A549 (cell line): ENCODE results near the gene TMEM125. TPM values are rescaled to one million over a fixed set of nuclear protein-coding genes. Genes with fewer than 3 reads are reported as not detected.

Experiments
- ATAC-seq, 2 experiments: fragments of 200-7000 bp in 1 of 2; fragments of >200 bp in 1 of 2; cut with Nextera tagmentation in 1 of 2; cut with Tn5 transposase in 1 of 2; 3 replicates each; pipeline versions ENCODE4 v1.8.0 to v1.9.1; 2018 to 2020; ENCODE audit warnings: mild to moderate bottlenecking in 1 of 2, moderate library complexity in 1 of 2
- CTCF ChIA-PET: fragments of 300-600 bp; sonication (Branson Sonifier 250); formaldehyde crosslinking; extraction: SDS; loops from one replicate; lab custom pipeline; 2021; ENCODE audit warnings: antibody characterized with exemption, inconsistent platforms; lab: Yijun Ruan, JAX
- POLR2A ChIA-PET: fragments of 350-600 bp; formaldehyde crosslinking; extraction: SDS; loops from one replicate; lab custom pipeline; 2021; ENCODE audit warnings: antibody characterized with exemption, inconsistent platforms; lab: Yijun Ruan, JAX
- DNase-seq, 2 experiments: peaks; one replicate each; pipeline versions ENCODE4 v3.0.0 to v3.0.0-alpha.2; 2011 to 2016; ENCODE audit warnings: low read depth in 1 of 2, low spot score in 1 of 2
- FAIRE-seq: peaks from 2 replicates; lab custom pipeline; 2011; peaks lifted over from hg19 to GRCh38; lab: Jason Lieb, UNC
- H3K27ac ChIP-seq, 2 experiments: fragments of >200 bp; sonication (Bioruptor Twin); formaldehyde crosslinking; 3 replicates each; pipeline ENCODE4 v1.5.1; 2016 to 2017
- H3K4me1 ChIP-seq: fragments of >200 bp; sonication (Bioruptor Twin); formaldehyde crosslinking; 3 replicates; pipeline ENCODE4 v1.6.1; 2016
- H3K4me2 ChIP-seq: fragments of >200 bp; sonication (Bioruptor Twin); formaldehyde crosslinking; 3 replicates; pipeline ENCODE4 v1.6.1; 2016
- H3K4me3 ChIP-seq: fragments of >200 bp; sonication (Bioruptor Twin); formaldehyde crosslinking; 3 replicates; pipeline ENCODE4 v1.5.1; 2016
- H3K9me3 ChIP-seq: fragments of >200 bp; sonication (Bioruptor Twin); formaldehyde crosslinking; 3 replicates; pipeline ENCODE4 v1.6.1; 2016
- CBX8 ChIP-seq: fragments of 200-600 bp; sonication (generic); IDR thresholded peaks from 2 replicates; pipeline ENCODE4 v1.6.1; 2016
- CHD2 ChIP-seq: fragments of 150-350 bp; IDR thresholded peaks from 2 replicates; pipeline ENCODE4 v1.6.1; 2014; ENCODE audit warnings: low read length; ENCODE audit not compliant: partially characterized antibody
- EHF ChIP-seq: fragments of 250-450 bp; sonication (Bioruptor Pico); IDR thresholded peaks from 2 replicates; pipeline ENCODE4 v1.5.0; 2020; ENCODE audit warnings: mild to moderate bottlenecking
- EP300 ChIP-seq, 2 experiments: fragments of >200 bp; sonication (Bioruptor Twin); formaldehyde crosslinking; IDR thresholded peaks; 2 replicates in 1 of 2; 3 replicates in 1 of 2; pipeline ENCODE4 v1.6.1; 2016 to 2017
- FOSL2 ChIP-seq, 2 experiments: fragments of 450-650 bp in 1 of 2; fragments of >200 bp in 1 of 2; sonication (Bioruptor Twin) in 1 of 2; formaldehyde crosslinking; IDR thresholded peaks; 2 replicates each; pipeline versions ENCODE4 v1.5.0 to v1.6.1; 2016 to 2020; ENCODE audit warnings: mild to moderate bottlenecking in 1 of 2, moderate library complexity in 1 of 2
- GATA3 ChIP-seq: IDR thresholded peaks from 2 replicates; pipeline ENCODE4 v1.6.1; 2012; ENCODE audit warnings: borderline replicate concordance
- HDAC2 ChIP-seq: fragments of 200-600 bp; sonication (generic); IDR thresholded peaks from 2 replicates; pipeline ENCODE4 v1.6.1; 2016
- HEYL ChIP-seq: fragments of 250-450 bp; sonication (Bioruptor Pico); IDR thresholded peaks from 2 replicates; pipeline ENCODE4 v1.8.0; 2021; ENCODE audit warnings: mild to moderate bottlenecking, moderate library complexity
- HOXA7 ChIP-seq: fragments of 250-450 bp; sonication (Bioruptor Pico); IDR thresholded peaks from 2 replicates; pipeline ENCODE4 v1.5.0; 2020; ENCODE audit warnings: mild to moderate bottlenecking, moderate library complexity
- HOXB13 ChIP-seq: fragments of 250-450 bp; sonication (Bioruptor Pico); IDR thresholded peaks from 2 replicates; pipeline ENCODE4 v1.5.0; 2020; ENCODE audit warnings: low read depth, mild to moderate bottlenecking, moderate library complexity
- HOXB5 ChIP-seq: fragments of 250-450 bp; sonication (Bioruptor Pico); IDR thresholded peaks from 2 replicates; pipeline ENCODE4 v1.5.0; 2020; ENCODE audit warnings: mild to moderate bottlenecking, moderate library complexity
- JUNB ChIP-seq: fragments of >200 bp; sonication (Bioruptor Twin); formaldehyde crosslinking; IDR thresholded peaks from 2 replicates; pipeline ENCODE4 v1.6.1; 2016
- KDM1A ChIP-seq: fragments of 200-600 bp; sonication (generic); IDR thresholded peaks from 2 replicates; pipeline ENCODE4 v1.6.1; 2016; ENCODE audit warnings: low read depth, mild to moderate bottlenecking
- MAFK ChIP-seq: fragments of 450-650 bp; IDR thresholded peaks from 2 replicates; pipeline ENCODE4 v1.6.1; 2014; ENCODE audit not compliant: partially characterized antibody
- MAZ ChIP-seq: fragments of 150-350 bp; IDR thresholded peaks from 2 replicates; pipeline ENCODE4 v1.6.1; 2014; ENCODE audit warnings: antibody characterized with exemption, low read depth, low read length, borderline replicate concordance
- MYC ChIP-seq: IDR thresholded peaks from 2 replicates; pipeline ENCODE4 v1.6.1; 2012; ENCODE audit warnings: mild to moderate bottlenecking, inconsistent platforms, low read length, improper control_type of control experiment, borderline replicate concordance
- NFE2L2 ChIP-seq: fragments of 150-350 bp; conservative IDR thresholded peaks from 2 replicates; pipeline ENCODE4 v1.6.1; 2014; ENCODE audit warnings: low read length
- NR3C1 ChIP-seq: fragments of >200 bp; sonication (Bioruptor Twin); formaldehyde crosslinking; IDR thresholded peaks from 3 replicates; pipeline ENCODE4 v1.6.1; 2017
- PHF8 ChIP-seq: fragments of 200-600 bp; sonication (generic); IDR thresholded peaks from 2 replicates; pipeline ENCODE4 v1.6.1; 2016; ENCODE audit warnings: low read depth, mild to moderate bottlenecking, antibody characterized with exemption, moderate library complexity, borderline replicate concordance
- POLR2A ChIP-seq: IDR thresholded peaks from 2 replicates; pipeline ENCODE4 v1.6.1; 2012; ENCODE audit warnings: mild to moderate bottlenecking, low read length
- POLR2AphosphoS2 ChIP-seq: conservative IDR thresholded peaks from 2 replicates; pipeline ENCODE4 v1.6.1; 2012; ENCODE audit warnings: low read length, improper control_type of control experiment, inconsistent platforms
- RARB ChIP-seq: fragments of 250-450 bp; sonication (Bioruptor Pico); IDR thresholded peaks from 2 replicates; pipeline ENCODE4 v1.8.0; 2021; ENCODE audit warnings: mild to moderate bottlenecking, moderate library complexity
- RFX5 ChIP-seq: fragments of 450-650 bp; IDR thresholded peaks from 2 replicates; pipeline ENCODE4 v1.7.1; 2014; ENCODE audit warnings: antibody characterized with exemption, mild to moderate bottlenecking, moderate library complexity
- RNF2 ChIP-seq: fragments of 200-600 bp; sonication (generic); IDR thresholded peaks from 2 replicates; pipeline ENCODE4 v1.6.1; 2016; ENCODE audit warnings: low read depth, mild to moderate bottlenecking, antibody characterized with exemption, moderate library complexity, borderline replicate concordance
- SREBF2 ChIP-seq: fragments of 450-650 bp; IDR thresholded peaks from 2 replicates; pipeline ENCODE4 v1.6.1; 2014; ENCODE audit warnings: mild to moderate bottlenecking, moderate library complexity
- ZC3H11A ChIP-seq: fragments of 450-650 bp; IDR thresholded peaks from 2 replicates; pipeline ENCODE4 v1.6.1; 2014; ENCODE audit warnings: antibody characterized with exemption, mild to moderate bottlenecking
- ZFP36 ChIP-seq: fragments of 450-650 bp; IDR thresholded peaks from 2 replicates; pipeline ENCODE4 v1.6.1; 2014; ENCODE audit warnings: borderline replicate concordance; ENCODE audit not compliant: partially characterized antibody
- ZSCAN20 ChIP-seq: fragments of 250-450 bp; sonication (Bioruptor Pico); IDR thresholded peaks from 2 replicates; pipeline ENCODE4 v1.8.0; 2022; ENCODE audit warnings: mild to moderate bottlenecking, moderate library complexity
- WGBS: methylation state at CpG from one replicate; pipeline ENCODE4 v1.1.6; 2017; ENCODE audit errors: missing lambda C conversion rate; 5-methylcytosine and 5-hydroxymethylcytosine counted together
- polyA plus RNA-seq, 4 experiments: library from polyadenylated mRNA; depleted of rRNA in 3 of 4; stranded (reverse); fragments of >200 nt; fragmentation: RNase III in 1 of 4; extraction: RNeasy Plus Mini Kit Qiagen cat#74134 plus additional on column Dnase treatment in 1 of 4; gene quantifications; 2 replicates in 3 of 4; 3 replicates in 1 of 4; pipeline ENCODE4 v1.2.3, GENCODE V29; 2011 to 2017
- TF ChIP-seq, protein P1 (sequence below): fragments of >200 bp; sonication (Bioruptor Twin); formaldehyde crosslinking; IDR thresholded peaks from 2 replicates; pipeline ENCODE4 v1.6.1; 2016
- TF ChIP-seq, protein P2 (sequence below): IDR thresholded peaks from 2 replicates; pipeline ENCODE4 v1.6.1; 2012
- TF ChIP-seq, protein P3 (sequence below): IDR thresholded peaks from 2 replicates; pipeline ENCODE4 v1.6.1; 2012
- TF ChIP-seq, protein P4 (sequence below): fragments of 250-450 bp; sonication (Bioruptor Pico); IDR thresholded peaks from 2 replicates; pipeline ENCODE4 v1.5.0; 2021; ENCODE audit warnings: mild to moderate bottlenecking, moderate library complexity, borderline replicate concordance

TMEM125 gene
- polyA plus RNA-seq, 2 of the 4 experiments (the other 2 are of a cell fraction): not detected

DNA sequence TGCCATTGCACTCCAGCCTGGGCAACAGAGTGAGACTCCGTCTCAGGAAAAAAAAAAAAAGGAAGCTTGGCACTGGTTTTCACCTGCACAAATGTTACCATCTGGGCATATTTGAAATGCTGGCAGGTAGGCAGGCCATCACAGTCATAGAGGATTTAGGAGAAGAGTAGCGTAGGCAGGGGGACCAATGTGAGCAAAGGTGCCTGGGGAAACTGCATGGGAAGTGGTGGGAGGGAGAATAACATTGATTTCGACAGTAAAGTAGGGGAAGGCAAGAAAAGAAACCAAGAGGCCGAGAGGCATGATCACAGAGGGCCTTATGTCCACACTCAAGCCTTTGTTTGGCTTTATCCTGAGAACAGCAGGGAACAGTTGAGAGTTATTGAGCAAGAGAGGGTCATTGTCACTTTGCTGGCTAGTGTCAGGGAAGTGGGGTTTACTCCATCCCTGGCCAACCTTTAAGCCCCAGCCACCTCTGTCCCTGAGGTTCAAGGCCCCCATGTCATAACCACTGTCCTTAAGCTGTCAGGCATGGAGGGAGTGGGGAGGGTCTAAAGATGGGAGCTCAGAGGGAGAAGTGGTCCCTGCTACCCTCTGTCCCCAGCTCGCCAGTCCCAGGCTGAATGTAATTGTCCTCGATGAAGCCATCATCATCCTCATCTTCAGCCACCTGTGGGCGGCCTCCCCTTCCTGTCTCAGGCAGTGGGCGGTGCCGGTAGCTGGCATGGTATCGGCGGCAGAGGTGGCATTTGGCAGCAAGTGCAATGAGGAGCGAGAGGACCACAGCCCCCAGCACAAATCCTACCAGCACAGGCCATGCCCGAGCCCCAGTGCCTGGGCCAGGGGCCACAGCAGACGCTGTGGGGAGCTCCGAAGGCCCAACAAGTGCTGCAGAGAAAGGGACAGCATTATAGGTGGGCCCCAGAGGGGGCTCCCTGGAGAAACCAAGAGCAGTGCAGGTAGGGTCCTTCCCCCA, 12.7 kb downstream of the TMEM125 start:
- CTCF ChIA-PET: interaction anchor here (0.8 to 1.7 kb wide), 4 partner anchors 10 to 50 kb away, joined by 3 to 4 read pairs (median 4); no protein-coding TSS in a partner anchor
- no peak overlapping the region for H3K27ac ChIP-seq
- POLR2A ChIA-PET: no interaction called here
- WGBS: 68% methylated on average over 7 of the region's 15 CpGs
- no peak for TF ChIP-seq NR3C1
- TF ChIP-seq, protein P1, sequence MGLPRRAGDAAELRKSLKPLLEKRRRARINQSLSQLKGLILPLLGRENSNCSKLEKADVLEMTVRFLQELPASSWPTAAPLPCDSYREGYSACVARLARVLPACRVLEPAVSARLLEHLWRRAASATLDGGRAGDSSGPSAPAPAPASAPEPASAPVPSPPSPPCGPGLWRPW: no peak
- TF ChIP-seq HDAC2: no peak
- no peak for TF ChIP-seq MAZ
- TF ChIP-seq, protein P2, sequence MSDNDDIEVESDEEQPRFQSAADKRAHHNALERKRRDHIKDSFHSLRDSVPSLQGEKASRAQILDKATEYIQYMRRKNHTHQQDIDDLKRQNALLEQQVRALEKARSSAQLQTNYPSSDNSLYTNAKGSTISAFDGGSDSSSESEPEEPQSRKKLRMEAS: no peak
- TF ChIP-seq RARB (CRISPR knock-in tag): no peak
- no peak for TF ChIP-seq CBX8
- no peak for TF ChIP-seq SREBF2
- TF ChIP-seq MYC: no peak
- no peak for TF ChIP-seq FOSL2 (IDR thresholded peaks at IDR 0.05)
- no peak for TF ChIP-seq FOSL2 (CRISPR knock-in tag; IDR thresholded peaks at IDR 0.05)
- TF ChIP-seq RNF2: no peak
- TF ChIP-seq PHF8: no peak
- TF ChIP-seq KDM1A: no peak
- TF ChIP-seq NFE2L2: no peak
- no peak for TF ChIP-seq EP300 (IDR thresholded peaks at IDR 0.05)
- no peak for TF ChIP-seq CHD2
- TF ChIP-seq JUNB: no peak
- H3K9me3 ChIP-seq: no peaks in the 10 kb centered on the region
- H3K4me1 ChIP-seq: no peaks in the 10 kb centered on the region
- no peak for ATAC-seq
- H3K4me3 ChIP-seq: no peak overlapping the region
- no peak overlapping the region for H3K4me2 ChIP-seq
- no peak for DNase-seq
- FAIRE-seq: no peak

DNA sequence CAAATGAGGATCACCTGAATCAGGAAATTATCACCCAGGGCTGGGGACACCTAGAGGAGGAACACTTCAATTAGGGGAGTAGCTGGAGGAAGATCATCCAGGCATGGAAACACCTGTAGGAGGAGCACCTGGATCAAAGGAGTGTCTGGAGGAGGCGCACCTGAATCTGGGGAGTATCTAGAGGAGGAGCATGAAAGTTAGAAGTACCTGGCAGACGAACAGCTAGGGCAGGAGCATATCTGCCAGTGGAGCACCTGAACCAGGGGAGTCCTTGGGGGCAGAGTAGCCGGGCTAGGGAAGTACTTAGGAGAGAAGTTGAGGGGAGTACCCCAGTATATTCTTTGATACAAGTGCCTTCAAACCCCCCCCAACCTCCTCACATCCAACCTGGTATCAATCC, 14.3 kb downstream of the TMEM125 start:
- WGBS: 74% methylated on average over 3 of the region's 3 CpGs
- Histone ChIP-seq H3K4me3 (no peak overlapping the region), H3K27ac (no peak overlapping the region), H3K4me2 (no peak overlapping the region), H3K4me1 (no peaks in the 10 kb centered on the region), H3K9me3 (no peaks in the 10 kb centered on the region)
- TF ChIP-seq FOSL2 (IDR thresholded peaks at IDR 0.05) (no peak), FOSL2 (CRISPR knock-in tag; IDR thresholded peaks at IDR 0.05) (no peak), MAZ (no peak), HEYL (no peak), HOXB5 (no peak), EHF (CRISPR knock-in tag) (no peak), ZC3H11A (no peak)
- TF ChIP-seq, protein P3, sequence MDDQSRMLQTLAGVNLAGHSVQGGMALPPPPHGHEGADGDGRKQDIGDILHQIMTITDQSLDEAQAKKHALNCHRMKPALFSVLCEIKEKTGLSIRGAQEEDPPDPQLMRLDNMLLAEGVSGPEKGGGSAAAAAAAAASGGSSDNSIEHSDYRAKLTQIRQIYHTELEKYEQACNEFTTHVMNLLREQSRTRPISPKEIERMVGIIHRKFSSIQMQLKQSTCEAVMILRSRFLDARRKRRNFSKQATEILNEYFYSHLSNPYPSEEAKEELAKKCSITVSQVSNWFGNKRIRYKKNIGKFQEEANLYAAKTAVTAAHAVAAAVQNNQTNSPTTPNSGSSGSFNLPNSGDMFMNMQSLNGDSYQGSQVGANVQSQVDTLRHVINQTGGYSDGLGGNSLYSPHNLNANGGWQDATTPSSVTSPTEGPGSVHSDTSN: no peak
- POLR2A ChIA-PET: no interaction called here
- ATAC-seq (no peak), DNase-seq (no peak), FAIRE-seq (no peak)
- CTCF ChIA-PET: no interaction called here

DNA sequence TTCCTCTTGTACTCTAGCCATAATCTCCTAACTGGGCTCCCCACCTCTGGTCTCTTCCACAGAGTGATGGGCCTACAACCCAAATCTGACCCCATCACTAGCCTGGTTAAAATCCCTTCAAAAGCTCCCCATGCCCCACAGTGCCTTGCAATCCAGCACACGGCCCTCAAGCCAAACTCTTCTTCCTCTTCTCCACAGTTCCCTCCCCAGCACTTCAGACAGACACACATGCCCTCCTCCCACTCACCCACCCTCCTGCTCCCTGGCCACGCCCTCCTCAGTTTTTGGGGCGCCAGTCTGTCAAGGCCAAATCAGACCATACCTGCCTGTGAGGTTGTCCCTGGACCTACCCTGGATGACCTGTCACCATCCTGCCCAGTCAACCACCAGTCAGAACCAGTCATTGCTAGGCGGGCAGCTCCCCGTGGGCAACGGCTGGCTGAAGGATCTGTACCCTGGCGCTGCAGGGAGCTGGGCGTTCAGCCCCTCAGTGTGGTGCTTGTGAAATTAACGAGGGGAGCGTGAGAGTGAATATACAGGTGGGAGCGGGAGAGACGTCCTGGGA, 14.8 kb downstream of the TMEM125 start:
- FAIRE-seq (no peak), ATAC-seq (no peak), DNase-seq (no peak)
- Histone ChIP-seq H3K9me3 (no peaks in the 10 kb centered on the region), H3K4me3 (no peak overlapping the region), H3K4me1 (no peaks in the 10 kb centered on the region), H3K4me2 (no peak overlapping the region), H3K27ac (no peak overlapping the region)
- 78% methylated on average over 10 of the region's 12 CpGs for WGBS
- ChIA-PET POLR2A (no interaction called here), CTCF (no interaction called here)
- TF ChIP-seq MAFK: no peak
- TF ChIP-seq HOXA7 (CRISPR knock-in tag): no peak
- TF ChIP-seq GATA3: no peak
- TF ChIP-seq HOXB13: no peak
- TF ChIP-seq PHF8: no peak
- no peak for TF ChIP-seq MAZ
- TF ChIP-seq, protein P4, sequence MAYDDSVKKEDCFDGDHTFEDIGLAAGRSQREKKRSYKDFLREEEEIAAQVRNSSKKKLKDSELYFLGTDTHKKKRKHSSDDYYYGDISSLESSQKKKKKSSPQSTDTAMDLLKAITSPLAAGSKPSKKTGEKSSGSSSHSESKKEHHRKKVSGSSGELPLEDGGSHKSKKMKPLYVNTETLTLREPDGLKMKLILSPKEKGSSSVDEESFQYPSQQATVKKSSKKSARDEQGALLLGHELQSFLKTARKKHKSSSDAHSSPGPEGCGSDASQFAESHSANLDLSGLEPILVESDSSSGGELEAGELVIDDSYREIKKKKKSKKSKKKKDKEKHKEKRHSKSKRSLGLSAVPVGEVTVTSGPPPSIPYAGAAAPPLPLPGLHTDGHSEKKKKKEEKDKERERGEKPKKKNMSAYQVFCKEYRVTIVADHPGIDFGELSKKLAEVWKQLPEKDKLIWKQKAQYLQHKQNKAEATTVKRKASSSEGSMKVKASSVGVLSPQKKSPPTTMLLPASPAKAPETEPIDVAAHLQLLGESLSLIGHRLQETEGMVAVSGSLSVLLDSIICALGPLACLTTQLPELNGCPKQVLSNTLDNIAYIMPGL (CRISPR knock-in tag): no peak
- no peak for TF ChIP-seq ZSCAN20 (CRISPR knock-in tag)
- no peak for TF ChIP-seq POLR2A
- TF ChIP-seq POLR2AphosphoS2: no peak
- no peak for TF ChIP-seq ZFP36
- no peak for TF ChIP-seq EP300 (IDR thresholded peaks at IDR 0.05)
- TF ChIP-seq RFX5: no peak
